C4-2B (cell line): Measurements from ENCODE around the gene DBF4B.
"Not testable (repeated sequence)": the region's sequence is repeated elsewhere in the genome, so short reads cannot be mapped to it uniquely, and the experiment has no call there.

ENCODE experiments used
- H3K27ac ChIP-seq: fragments of 450-650 bp; 2 replicates; pipeline ENCODE4 v1.5.1; 2017
- CTCF ChIP-seq: fragments of 450-650 bp; conservative IDR thresholded peaks from 2 replicates; pipeline ENCODE4 v1.5.1; 2017; ENCODE audit warnings: mild to moderate bottlenecking
- ZFX ChIP-seq: fragments of 450-650 bp; IDR thresholded peaks from 2 replicates; pipeline ENCODE4 v1.6.1; 2017

The DBF4B gene

DNA sequence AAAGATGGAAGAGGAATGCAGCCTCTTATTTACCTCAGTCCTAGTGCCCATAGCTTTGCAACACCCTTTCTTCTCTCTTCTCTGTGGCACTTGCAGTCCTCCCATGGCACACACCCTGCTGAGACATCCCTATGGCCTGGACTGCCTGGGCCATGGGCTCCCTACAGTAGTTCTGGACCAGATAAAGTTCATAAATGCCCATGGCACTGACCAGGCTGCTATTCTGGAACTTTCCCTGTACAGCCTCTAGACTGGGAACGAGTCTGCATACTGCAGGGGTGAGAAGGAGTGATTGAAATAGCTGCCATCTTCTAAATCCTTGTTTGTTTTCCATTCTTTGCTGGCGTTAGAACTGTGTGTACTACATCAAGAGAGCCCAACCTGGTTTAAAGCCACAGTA, 25.8 kb downstream of the DBF4B start:
- no peak overlapping the region for H3K27ac ChIP-seq
- TF ChIP-seq CTCF (no peak), ZFX (no peak)

GRCh38 chr17:44736551-44737240, 28.2 kb downstream of the DBF4B start:
- no peak overlapping the region for H3K27ac ChIP-seq

GRCh38 chr17:44738214-44738906, 29.9 kb downstream of the DBF4B start:
- H3K27ac ChIP-seq = no peak overlapping the region
- TF ChIP-seq CTCF (no peak), ZFX (no peak)

More at GRCh38 chr17:44736551-44737240, 28.2 kb downstream of the DBF4B start:
- no peak for TF ChIP-seq CTCF
- TF ChIP-seq ZFX = no peak

GRCh38 chr17:44741316-44741715, 32.9 kb downstream of the DBF4B start:
- H3K27ac ChIP-seq = no peak overlapping the region
- TF ChIP-seq CTCF = no peak

- no peak overlapping the region for H3K27ac ChIP-seq
- TF ChIP-seq CTCF (no peak), ZFX (no peak)
Observed at GRCh38 chr17:44745301-44745700, 36.8 kb downstream of the DBF4B start.

DNA sequence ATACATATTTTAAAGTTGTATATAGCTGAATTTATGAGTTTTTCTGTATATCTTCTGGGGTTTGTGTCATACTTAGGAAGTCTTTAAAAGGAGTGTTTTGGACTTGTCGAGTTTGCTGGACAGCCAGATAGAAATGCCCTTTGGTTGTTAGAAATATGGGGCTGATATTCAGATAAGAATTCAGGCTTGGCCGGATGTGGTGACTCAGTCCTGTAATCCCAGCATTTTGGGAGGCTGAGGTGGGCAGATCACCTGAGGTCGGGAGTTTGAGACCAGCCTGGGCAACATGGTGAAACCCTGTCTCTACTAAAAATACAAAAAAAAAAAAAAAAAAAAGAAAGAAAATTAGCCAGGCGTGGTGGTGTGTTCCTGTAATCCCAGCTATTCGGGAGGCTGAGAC, 37.3 kb downstream of the DBF4B start:
- H3K27ac ChIP-seq = not testable (repeated sequence)

DNA sequence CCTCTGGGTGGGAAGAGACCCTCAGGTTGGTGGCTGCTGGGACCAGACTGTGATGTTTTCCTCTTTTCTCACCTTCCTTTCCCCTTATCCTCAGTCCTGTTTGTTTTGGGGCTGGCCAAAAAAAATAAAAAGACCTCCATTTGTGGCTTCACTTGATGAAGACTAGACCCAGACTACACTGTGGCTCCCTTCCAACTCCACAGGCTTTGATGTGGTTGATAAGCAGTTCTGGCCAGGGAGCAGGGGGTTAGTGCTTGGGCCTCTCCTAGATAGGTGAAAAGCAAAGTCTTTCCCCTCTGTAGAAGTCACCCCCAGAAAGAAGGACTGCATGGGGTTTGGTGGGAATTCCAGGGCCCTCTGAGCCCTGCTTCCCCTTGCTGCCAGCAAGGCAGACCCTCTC, 39.1 kb downstream of the DBF4B start:
- no peak for TF ChIP-seq CTCF
- no peak for TF ChIP-seq ZFX
- no peak overlapping the region for H3K27ac ChIP-seq
